ENCODE data around the gene ERBB4. TPM values are rescaled to one million over a fixed set of nuclear protein-coding genes. Genes with fewer than 3 reads are reported as not detected.

The ERBB4 gene
- total and polyA plus RNA-seq, 2 of the 8 experiments (the other 6 are each of a cell fraction or from before 2014, with no cell fraction given), result 0.34 to 1.3 TPM

DNA sequence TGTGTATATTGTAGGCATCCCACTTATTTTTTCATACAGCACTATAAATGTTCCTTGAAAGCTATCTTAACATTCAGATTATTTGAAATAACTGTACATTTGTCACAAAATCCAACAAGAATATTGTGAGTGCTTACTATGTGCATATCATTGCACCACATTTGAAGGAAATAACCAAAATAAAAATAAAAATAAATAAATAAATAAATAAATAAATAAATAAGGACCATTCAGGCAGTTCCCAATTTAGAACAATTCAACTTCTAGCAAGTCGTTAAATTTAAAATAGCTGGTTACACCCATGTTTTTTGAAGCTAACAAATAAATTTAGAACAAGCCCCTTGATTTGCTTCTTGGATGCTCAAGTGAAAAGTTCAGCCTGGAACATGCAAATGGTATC lies 548.3 kb downstream of the ERBB4 start:
- Histone ChIP-seq H3K27me3 (replicated peaks in 1 of 4; ENCODE audit: control insufficient read depth in 3 of 4, extremely low read depth in 1 of 4, insufficient read depth in 3 of 4, low read length in 3 of 4) (no peaks in the 10 kb centered on the region), H4K91ac (replicated peaks; ENCODE audit: insufficient read length, low read length) (no peak overlapping the region), H3K18ac (ENCODE audit: extremely low read depth, low read length) (no peak overlapping the region), H3K4ac (replicated peaks; ENCODE audit: insufficient read length, low read depth, low read length) (no peak overlapping the region), H2BK15ac (ENCODE audit: low read length) (no peak overlapping the region), H3K9ac (replicated peaks in 1 of 4; ENCODE audit: extremely low read depth in 1 of 4, low read depth in 3 of 4, low read length in 3 of 4) (no peak overlapping the region), H3K4me3 (ENCODE audit: extremely low read depth in 1 of 4, insufficient read depth in 2 of 4, low read depth in 3 of 4, low read length in 4 of 4) (no peak overlapping the region), H2BK5ac (ENCODE audit: low read depth, low read length) (no peak overlapping the region), H4K8ac (ENCODE audit: extremely low read depth, insufficient read depth, low read length) (no peak overlapping the region), H3K4me2 (ENCODE audit: insufficient read depth in 1 of 2, low read depth in 2 of 2, low read length in 2 of 2) (no peak overlapping the region), H3K79me2 (ENCODE audit: control insufficient read depth in 1 of 2, insufficient read depth in 2 of 2, low read length in 2 of 2) (no peaks in the 10 kb centered on the region), H2AFZ (ENCODE audit: low read length) (no peak overlapping the region), H2BK120ac (replicated peaks; ENCODE audit: low read depth, low read length) (no peak overlapping the region), H3K56ac (replicated peaks; ENCODE audit: insufficient read length, low read depth, low read length) (no peak overlapping the region), H3K23ac (ENCODE audit: insufficient read length) (no peak overlapping the region), H3K23me2 (ENCODE audit: low read depth, low read length) (no peaks in the 10 kb centered on the region), H3K79me1 (ENCODE audit: low read depth, low read length) (no peaks in the 10 kb centered on the region), H3K27ac (ENCODE audit: low read depth, low read length) (no peak overlapping the region), H2BK12ac (ENCODE audit: low read depth, low read length) (no peak overlapping the region), H4K5ac (ENCODE audit: insufficient read length, low read depth, low read length) (no peak overlapping the region), H4K20me1 (replicated peaks in 1 of 2; ENCODE audit: control insufficient read depth in 1 of 2, insufficient read depth in 2 of 2, low read length in 2 of 2) (no peaks in the 10 kb centered on the region), H3K14ac (ENCODE audit: insufficient read length) (no peak overlapping the region), H3K9me3 (ENCODE audit: insufficient read depth in 2 of 2, low read depth in 1 of 2, low read length in 1 of 2) (no peaks in the 10 kb centered on the region), H2BK20ac (ENCODE audit: low read length) (no peak overlapping the region), H3K4me1 (replicated peaks in 1 of 4; ENCODE audit: control insufficient read depth in 3 of 4, insufficient read depth in 4 of 4, low read length in 3 of 4) (no peaks in the 10 kb centered on the region), H2AK5ac (ENCODE audit: low read depth, low read length) (no peak overlapping the region), H3K36me3 (ENCODE audit: control insufficient read depth in 2 of 4, insufficient read depth in 4 of 4, low read length in 3 of 4) (no peaks in the 10 kb centered on the region)
- DNase-seq (ENCODE audit: low read depth in 1 of 2, low spot score in 2 of 2) (no peak), FAIRE-seq (no peak)
- 95% methylated on average over 1 of the region's 1 CpG; no CpG with 5 or more reads in 1 of the 2 experiments for WGBS, 2 experiments (ENCODE audit: extremely low coverage in 1 of 2, insufficient coverage in 1 of 2, insufficient read length in 1 of 2, insufficient replicate concordance in 2 of 2, low coverage in 1 of 2, low lambda C conversion rate in 2 of 2, missing lambda C conversion rate in 1 of 2)
- POLR2A ChIA-PET (ENCODE audit: partially characterized antibody), result no interaction called here
- CTCF ChIA-PET (ENCODE audit: partially characterized antibody), result interaction anchor here (1.3 kb wide), 1 partner anchor 15 kb away, joined by 4 read pairs; no protein-coding TSS in a partner anchor
- no peak for TF ChIP-seq POU5F1 (IDR thresholded peaks at IDR 0.05; ENCODE audit: low read depth, low read length)
